Measurements from ENCODE around the gene PPP2CA.

GRCh38 chr5:134249469-134250379 lies 23.9 kb upstream of the PPP2CA start:
- TF ChIP-seq CTCF (conservative IDR thresholded peaks at IDR 0.05; ENCODE audit: low read depth, low read length) (no peak), RCOR1 (IDR thresholded peaks at IDR 0.05; ENCODE audit: insufficient replicate concordance, low read length) (no peak), RAD21 (IDR thresholded peaks at IDR 0.05; ENCODE audit: low read length) (no peak), BHLHE40 (IDR thresholded peaks at IDR 0.05; ENCODE audit: low read depth, low read length) (no peak), MXI1 (IDR thresholded peaks at IDR 0.05; ENCODE audit: borderline replicate concordance, low read depth, low read length) (no peak), POLR2A (IDR thresholded peaks at IDR 0.05; ENCODE audit: low read depth, low read length) (no peak)

All from IMR-90 (cell line).